Amygdala (tissue), 56 donors: Measurements from ENCODE around the gene NOTUM.
"Not testable (repeated sequence)": the region's sequence is repeated elsewhere in the genome, so short reads cannot be mapped to it uniquely, and the experiment has no call there.

Source experiments
- DNase-seq, 56 donors: peaks; one replicate each; lab custom pipeline; 2025; lab: John Stamatoyannopoulos, UW

Gene NOTUM

DNA sequence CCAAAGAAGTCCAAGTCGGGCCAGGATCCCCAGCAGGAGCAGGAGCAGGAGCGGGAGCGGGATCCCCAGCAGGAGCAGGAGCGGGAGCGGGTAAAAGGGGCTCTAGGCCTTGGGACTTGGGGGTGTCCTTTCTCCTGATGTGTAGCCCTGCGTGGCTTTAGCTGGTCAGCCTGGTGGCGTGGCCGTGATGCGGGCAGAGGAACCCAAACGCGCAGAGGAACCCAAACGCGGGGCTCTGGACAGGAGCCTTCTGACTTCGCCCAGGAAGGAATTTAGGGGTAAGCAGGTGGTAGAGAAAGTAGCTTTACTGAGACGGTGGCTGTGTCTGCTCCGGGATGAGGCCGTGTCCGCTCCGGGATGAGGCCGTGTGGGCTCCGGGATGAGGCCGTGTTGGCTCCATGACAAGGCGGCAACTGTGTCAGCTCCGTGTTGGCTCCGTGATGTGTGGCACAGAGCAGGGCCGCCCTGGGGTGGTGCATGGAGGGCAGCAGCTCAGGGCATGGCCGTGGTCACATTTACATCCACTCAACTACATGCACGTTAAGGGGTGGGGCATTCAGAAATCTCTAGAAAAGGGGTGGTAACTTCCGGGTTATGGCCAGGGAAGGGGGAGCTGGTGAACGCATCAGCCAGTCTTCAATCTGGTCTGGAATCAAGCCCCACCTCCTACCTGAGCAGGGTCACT, 35.9 kb upstream of the NOTUM start:
- no peak for DNase-seq

DNA sequence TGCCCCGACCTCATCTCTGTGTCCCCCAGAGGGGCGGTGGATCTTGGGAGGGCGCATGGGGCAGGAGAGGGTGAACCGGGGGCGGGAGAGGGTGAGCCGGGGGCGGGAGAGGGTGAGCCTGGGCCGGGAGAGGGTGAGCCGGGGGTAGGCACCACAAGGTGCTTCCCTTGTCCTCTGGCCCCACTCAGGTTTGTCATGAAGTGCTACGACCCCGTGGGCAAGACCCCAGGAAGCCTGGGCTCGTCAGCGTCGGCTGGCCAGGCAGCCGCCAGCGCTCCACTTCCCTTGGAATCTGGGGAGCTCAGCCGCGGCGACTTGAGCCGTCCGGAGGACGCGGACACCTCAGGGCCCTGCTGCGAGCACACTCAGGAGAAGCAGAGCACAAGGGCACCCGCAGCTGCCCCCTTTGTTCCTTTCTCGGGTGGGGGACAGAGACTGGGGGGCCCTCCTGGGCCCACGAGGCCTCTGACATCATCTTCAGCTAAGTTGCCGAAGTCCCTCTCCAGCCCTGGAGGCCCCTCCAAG, 35.3 kb upstream of the NOTUM start:
- no peak for DNase-seq

DNA sequence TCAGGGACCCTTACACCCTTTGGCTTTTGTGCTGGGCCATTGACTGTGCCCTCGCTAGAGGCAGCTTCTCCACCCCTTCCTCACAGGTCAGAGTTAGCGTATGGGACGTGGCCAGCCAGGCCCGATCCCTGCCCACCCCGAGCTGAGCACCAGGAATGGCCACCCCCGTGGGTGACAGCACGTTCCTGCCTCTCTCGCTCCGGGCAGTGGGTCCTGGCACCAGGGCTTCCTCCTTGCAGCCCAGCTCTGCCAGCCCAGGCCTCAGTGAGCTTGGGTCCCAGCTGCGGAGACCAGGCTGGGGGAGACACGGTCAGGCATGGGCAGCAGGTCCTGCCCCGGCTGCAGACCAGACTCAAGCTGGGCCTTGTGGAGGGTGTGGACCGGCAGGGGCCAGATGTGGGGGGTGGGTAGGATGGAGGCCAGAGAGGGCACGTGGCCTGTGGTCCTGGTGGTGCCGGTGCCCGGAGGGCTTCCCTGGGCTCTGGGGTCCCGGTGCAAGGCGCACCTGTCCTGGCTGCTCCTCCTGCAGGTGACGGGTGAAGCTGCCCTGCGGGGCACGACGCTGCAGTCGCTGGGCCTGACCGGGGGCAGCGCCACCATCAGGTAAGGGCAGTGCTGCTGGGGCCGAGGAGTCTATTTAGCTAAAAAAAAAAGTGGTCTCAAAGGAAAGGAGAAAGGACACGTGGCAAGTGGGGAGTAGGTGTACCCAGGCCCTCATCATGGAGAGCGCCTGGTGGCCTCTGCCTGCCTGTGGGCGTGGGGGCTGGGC, 34.7 kb upstream of the NOTUM start:
- no peak for DNase-seq

DNA sequence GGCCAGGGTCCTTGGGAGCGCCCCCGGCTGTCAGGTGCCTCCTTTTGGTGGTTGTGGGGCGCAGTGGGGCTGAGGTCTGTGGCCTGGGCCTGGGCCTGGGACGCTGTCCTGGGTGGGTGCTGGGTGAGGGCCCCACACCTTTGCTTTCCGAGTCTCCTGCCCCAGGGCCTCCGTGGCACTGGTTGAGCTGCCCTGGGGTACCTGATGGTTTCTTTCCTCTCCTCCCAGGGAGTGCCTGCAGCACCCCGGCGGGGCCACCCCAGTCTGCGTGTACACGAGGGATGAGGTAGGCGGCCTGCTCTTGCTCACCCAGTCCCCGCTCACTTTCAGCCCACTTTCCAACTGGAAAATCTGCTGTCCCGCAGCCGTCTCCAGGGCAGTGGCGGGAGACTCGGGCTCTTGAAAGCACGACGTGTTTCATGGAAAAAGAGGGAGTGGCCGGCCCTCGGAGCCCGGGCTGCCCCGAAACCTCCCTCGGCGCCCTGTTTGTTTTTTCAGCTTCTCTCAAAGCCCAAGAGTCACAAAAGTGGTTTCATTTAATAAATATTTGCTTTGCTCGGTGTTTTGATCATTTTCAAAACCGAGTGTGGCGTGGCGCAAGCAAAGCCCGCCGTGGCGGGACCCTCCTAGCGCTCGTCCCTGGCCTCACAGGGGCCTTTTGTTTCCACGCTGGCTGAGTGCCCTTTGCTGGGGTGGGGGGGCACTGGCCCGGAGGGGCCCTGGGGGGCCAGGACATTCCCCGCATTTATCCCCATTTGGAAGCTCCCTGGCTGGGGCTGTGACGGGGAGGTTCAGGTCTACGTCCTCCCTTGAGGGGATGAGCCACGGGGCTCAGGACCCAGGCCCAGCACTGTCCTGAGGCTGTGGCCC, 33.8 kb upstream of the NOTUM start:
- no peak for DNase-seq

DNA sequence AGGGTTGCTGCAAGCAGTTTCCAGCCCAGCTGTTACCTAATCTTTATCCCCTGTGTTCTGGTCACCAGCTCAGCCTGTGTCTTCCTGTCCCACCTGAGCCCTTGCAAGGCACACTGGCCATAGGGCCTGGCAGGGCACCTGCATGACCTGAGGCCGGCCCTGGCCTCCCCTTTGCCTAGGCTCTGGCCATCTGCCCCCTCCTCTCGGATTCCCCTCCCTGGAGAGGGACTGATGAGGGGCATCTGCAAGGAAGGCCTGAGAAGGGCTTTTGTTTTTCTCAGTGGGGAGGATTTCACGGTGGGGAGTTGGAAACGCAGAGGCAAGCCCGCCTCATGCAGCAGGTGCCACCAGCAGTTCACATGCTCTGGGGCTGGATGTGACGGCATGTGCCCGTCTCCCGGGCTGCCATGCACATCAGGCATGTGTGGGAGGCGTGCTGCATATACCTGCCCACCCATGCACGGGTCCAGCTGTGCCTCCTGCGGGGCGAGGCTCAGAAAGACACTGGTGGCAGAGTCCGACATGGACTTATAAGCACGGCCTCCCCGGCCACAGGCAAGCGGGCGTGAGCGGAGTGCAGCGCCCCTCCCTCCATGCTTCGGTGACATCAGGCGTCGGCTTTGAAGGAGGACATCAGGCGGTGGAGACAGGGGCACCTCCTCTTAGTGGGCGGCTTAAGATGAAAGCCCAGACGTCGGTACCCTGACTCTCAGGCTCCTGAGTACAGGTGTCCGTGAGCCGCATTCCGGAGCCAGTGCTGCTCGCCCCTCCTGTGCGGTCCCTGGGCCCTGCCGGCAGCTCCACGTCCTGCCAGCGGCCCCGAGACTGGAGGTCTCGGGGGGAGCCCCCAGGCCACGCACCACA, 33.0 kb upstream of the NOTUM start:
- DNase-seq, result no peak

DNA sequence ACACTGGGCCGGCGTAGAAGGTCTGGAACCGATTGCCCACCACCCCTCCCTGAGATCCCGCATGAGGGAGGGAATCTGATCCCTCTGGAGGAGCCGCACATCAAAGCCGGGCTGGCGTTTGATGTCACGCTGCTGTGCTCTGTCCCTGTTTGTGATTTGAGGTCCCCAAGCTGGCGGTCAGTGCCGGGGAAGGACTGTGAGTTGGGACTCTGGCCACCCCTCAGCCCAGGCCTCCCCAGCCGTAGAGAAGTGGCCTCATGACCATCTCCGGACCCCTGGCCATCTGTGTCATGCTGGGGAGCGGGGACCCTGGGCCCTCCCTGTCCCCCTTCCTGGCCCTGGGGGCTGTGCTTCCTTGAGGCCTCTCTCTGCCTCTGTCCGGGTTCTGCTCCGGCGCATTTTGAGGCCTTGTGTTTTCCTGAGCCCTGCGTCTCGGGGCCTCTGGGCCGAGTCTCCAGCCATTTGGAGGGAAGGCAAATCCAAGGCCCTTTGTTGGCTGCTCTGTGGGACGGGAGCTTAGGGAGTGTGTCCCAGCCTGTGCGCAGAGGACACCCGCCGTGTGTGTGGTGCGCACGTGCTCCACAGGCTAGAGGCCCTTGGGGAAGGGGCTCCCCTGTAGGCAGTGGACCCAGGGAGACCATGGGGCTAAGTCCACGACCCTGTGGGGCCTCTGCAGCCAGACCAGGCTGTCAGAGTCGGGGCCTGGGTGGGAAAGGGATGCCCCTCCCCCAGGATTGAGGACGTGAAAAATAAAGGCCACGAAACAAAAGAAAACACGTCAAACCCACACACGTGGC, 31.5 kb upstream of the NOTUM start:
- no peak for DNase-seq

DNA sequence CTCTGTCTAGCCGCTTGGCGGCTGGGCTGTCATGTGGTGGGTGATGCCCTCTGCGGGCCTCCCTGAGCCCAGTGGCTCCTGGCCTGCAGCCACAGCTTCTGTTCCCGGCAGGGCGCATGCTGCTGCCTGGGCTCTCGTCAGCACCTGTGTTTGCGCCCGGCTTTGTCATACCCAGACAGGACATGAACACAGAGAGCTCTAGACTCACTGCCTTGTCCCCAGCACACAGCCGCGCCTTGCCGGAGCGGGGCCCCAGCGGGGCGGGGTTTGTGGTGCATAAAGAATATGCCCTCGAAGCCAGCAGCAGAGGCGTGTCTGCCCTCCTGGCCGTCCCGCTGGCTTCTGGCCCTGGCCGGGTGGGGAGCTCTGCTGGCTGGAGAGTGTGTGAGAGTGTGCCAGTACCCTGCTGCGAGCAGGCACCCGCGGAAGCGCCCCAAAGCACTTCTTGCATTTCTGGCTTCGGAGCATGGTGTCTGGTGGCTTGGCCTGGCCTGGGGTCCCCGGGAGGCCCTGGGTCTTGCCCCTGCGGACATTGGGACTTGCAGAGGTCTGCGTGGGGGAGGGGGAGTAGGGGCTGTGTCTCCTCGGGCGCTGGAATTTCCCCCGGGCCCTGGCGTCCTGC, 30.8 kb upstream of the NOTUM start:
- DNase-seq, result peak in 43 of 56 donors; percentile 22 to 90 (median 57)

DNA sequence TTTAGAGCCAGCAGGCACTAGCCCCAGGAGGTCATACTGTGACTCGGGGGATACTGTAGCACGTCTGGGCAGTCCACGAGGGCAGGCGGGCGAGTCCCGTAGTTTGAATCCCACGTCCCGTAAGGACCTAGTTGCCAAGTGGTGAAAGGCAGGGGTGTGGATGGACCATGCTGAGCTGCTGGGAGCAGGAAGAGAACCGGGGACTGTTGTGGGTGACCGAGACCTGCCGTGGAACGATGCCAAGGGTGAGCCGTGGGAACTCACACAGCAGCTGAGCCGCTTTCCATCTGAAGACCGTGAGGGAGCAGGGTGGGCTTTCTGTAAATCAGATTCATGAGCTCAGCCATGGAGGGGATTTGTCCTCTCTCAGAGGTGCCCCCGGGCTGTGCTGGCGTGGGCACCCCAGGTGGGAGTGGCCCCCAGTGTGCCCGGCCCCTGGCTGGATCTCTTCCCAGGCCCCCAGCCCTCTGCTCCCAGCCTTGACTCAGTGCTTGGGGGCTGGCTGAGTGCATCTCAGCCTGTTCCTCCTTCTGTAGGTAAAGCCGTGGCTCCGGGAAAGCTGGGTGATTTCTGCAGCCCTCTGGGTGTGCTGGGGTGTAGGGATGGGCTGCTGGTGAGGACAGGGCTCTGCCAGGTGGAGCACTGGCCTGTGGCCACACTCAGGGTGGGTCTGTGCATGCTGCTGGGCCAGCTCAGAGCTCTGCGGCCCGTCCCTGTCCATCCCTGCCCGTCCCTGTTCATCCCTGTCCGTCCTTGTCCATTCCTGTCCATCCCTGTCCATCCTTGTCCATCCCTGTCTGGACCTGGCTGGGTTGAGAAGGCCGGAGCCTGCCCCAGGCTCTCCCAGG, 30.1 kb upstream of the NOTUM start:
- no peak for DNase-seq

DNA sequence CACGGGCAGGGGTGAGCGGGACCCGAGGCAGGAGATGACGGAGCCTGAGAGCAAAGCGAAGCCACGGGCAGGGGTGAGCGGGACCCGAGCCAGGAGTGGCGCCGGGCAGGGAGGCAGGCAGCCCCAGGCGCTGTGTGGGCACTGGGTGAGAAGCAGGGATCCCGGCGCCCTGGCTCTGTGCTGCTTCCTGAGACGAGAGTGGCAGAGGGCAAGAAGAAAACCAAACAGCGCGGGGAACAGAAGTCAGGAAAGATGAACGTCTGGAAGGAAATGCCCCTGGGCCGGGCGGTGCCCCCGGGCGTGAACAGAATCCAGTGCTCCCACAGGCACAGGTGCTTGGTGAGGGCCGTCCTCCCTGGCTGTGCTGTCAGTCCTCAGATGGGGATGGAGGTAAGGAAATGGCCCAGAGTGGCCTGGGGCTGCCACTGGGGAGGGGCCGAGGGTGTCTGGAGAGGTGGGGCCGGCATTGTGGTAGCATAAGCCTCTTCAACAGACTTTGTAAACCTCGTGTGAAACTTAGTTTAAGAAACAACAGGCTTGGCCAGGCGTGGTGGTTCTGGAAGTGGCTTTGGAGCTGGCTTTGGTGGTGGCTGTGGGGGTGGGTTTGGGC, 26.3 kb upstream of the NOTUM start:
- no peak for DNase-seq

DNA sequence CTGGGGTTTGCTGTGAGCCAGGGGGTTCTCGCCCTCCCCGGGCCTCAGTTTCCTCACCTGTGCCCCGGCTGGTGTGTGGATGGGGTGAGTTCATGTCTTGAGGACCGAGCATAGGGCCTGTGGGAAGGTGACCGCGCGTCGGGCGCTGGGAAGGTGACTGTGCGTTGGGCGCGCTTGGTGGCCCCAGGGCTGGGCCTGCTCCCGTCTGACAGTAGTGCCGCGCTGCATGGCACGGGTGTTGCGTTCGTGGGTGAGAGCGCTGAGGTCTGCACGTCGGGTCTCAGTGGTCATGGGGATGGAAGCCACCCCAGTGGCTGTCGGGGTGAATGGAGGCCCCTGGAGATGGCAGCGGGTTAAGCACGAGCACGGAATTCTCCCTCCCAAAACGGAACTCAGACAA, 25.6 kb upstream of the NOTUM start:
- DNase-seq, result no peak

DNA sequence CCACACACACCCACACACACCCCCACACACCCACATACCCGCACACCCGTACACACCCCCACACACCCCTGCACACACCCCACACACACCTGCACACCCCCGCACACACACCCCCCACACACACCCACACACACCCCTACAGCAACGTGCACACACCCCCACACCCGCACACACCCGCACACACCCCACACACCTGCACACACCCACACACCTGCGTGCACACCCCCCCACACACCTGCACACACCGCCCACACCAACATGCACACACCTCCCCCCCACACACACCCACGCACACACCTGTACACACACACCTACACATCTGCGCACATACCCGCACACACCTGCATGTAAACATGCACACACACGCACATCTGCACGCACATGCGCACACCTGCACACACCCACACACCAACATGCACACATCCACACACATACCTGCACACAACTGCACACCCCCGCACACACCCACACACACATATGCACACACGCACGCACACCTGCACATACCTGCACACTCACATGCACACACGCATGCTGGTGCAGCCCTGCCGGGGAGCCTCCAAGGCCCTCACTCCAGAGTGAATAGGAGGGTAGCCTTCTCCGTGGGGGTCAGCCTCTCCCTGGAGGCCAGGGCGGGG, 23.9 kb upstream of the NOTUM start:
- DNase-seq, result no peak

DNA sequence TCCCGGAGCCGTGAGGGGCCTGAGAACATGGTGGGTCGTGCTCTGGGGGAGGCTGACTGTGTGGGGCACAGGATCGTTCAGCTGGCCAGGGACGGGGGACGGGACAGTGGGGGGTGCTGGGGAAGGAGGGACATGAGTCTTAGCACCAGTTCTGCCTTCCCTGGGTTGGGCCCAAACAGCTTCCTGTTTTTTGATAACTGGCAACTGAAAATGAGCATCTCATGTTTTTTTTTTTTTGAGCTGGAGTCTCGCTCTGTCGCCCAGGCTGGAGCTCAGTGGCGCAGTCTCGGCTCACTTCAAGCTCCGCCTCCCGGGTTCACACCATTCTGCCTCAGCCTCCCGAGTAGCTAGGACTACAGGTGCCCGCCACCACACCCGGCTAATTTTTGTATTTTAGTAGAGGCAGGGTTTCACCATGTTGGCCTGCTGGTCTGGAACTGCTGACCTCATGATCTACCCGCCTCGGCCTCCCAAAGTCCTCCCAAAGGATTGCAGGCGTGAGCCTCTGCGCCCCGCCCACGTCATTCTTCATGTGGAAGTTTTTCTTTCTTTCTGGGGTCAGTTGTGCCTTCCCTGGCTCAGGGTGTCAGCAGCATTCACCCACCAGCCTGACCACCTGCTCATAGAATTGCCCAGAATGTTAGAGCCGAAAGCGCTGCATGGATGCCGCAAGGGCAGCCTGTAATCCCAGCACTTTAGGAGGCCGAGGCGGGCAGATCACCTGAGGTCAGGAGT, 22.8 kb upstream of the NOTUM start:
- DNase-seq, result no peak

DNA sequence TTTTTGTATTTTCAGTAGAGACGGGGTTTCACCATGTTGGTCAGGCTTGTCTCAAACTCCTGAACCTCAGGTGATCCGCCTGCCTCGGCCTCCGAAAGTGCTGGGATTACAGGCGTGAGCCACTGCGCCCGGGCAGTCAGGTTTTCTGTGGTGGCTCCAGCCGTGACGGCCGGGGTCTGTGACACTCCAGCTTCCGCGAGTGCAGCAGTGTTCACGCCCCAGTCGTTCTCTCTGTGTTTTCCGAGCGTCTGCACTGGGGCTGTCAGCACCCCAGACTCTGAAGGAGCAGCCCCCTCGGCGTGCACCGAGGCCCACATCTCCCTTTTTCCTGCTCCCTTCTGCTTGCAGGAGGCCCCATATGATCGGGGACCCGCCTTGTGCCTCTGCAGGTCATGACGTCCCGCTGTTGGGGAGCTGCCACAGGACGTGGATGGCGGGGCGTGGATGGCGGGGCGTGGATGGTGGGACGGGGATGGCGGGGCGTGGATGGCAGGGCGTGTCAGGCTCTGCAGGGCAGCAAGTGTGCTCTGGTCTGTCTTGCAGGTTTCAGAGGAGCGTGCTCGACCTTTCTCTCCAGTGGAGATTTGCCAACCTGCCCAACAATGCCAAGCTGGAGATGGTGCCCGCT, 22.1 kb upstream of the NOTUM start:
- DNase-seq, result no peak

DNA sequence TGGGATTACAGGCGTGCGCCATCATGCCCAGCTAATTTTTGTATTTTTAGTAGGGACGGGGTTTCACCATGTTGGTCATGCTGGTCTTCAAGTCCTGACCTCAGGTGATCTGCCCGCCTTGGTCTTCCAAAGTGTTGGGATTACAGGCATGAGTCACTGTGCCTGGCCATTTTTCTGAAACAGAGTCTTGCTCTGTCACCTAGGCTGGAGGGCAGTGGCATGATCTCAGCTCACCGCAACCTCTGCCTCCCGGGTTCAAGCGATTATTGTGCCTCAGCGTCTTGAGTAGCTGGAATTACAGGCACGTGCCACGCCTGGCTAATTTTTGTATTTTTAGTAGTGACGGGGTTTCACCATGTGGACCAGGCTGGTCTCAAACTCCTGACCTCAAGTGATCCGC, 20.5 kb upstream of the NOTUM start:
- not testable (repeated sequence) for DNase-seq

DNA sequence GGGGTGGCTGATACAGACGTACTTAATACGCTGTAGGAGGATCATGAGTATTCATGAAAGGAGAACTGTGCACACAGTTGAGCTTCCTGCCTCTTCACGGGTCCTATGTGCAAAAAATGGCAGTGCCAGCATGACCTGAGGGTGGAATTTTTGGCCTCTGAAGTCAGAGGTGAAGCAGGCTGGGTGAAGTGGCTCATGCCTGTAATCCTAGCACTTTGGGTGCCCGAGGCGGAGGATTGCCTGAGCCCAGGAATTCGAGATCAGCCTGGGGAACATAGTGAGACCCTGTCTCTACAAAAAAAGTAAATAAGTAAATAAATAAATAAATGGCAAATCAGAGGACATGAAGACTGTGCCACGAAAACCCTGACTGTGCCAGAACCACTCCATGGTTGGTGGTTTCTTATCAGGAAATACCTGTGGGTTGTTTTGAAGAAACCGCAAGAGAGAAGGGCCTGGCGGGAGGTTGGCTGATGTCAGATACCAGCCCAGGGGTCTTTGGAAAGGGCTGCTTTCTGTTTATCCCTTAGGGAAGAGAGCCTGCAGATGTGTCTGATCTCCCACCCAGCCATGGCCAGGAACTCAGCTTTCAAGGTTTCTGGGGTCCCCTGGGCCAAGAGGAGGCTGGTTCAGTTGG, 19.8 kb upstream of the NOTUM start:
- DNase-seq, result no peak
